Astrocyte (in vitro differentiated cells and primary cell): ENCODE measurements around the gene CKS1B.

ENCODE experiments used
- CTCF ChIP-seq: IDR thresholded peaks from 2 replicates; pipeline ENCODE4 v1.5.1; 2011; ENCODE audit warnings: low read depth, mild to moderate bottlenecking, inconsistent platforms, low read length, moderate library complexity; ENCODE audit not compliant: insufficient read depth
- EZH2 ChIP-seq: IDR thresholded peaks from 2 replicates; pipeline ENCODE4 v1.6.1; 2012; ENCODE audit warnings: mild to moderate bottlenecking, low read length, inconsistent platforms; ENCODE audit not compliant: insufficient read depth

GRCh38 chr1:154998818-154999570 is 24.5 kb downstream of the CKS1B start:
- TF ChIP-seq CTCF (peak; percentile 85), EZH2 (no peak)
